HG03045 (cell line): ENCODE data around the gene NEK11.
"Not testable (repeated sequence)": the region's sequence is repeated elsewhere in the genome, so short reads cannot be mapped to it uniquely, and the experiment has no call there.

Experiments used
- ATAC-seq: cut with Tn5 transposase; IDR thresholded peaks from one replicate; pipeline ENCODE4 v1.9.1; 2021; ENCODE audit warnings: mild to moderate bottlenecking, moderate library complexity; ENCODE audit not compliant: unreplicated experiment

The NEK11 gene

DNA sequence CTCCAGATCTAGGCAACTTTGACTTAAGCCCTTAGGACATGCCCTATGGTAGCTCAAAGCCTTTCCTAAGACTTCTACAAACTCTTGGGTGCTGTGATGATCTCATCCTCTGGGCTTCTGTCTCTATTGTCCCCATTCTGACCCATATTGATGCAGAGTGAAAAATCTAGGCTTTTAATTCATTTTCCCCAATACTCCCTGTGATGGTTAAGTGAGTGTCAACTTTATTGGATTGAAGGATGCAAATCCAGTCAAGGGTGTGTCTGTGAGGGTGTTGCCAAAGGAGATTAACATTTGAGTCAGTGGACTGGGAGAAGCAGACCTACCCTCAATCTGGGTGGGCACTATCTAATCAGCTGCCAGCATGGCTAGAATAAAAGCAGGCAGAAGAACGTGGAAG is 257.6 kb downstream of the NEK11 start:
- no peak for ATAC-seq

DNA sequence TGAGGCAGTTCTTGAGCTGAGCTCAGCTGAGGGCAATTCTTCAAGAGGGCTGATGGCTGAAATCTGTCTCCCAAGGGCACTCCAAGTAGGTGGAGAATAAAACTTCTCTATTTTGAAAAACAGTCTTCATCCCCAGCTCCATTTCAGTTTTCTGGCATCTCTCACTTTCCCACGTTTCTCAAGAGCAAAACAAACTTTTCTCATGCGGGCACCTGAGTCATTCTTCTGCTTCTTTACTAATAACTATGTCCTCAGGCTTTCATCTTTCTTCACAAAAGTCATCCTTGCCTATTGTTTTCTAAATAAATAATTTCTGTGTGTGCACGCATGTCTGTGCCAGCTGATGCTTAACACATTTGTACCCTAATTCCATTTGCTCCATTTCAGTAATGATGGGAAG is 258.8 kb downstream of the NEK11 start:
- ATAC-seq = no peak

DNA sequence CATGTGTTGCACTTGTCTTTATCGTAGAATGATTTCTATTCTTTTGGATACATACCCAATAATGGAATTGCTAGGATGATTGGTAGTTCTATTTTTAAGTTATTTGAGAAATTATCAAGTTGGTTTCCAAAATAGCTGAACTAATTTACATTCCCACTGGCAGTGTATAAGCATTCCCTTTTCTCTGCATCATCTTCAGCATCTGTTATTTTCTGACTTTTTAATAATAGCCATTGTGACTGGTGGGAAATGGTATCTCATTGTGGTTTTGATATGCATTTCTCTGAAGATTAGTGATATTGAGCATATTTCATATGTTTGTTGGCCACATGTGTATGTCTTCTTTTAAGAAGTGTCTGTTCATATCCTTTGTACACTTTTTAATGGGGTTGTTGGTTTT is 273.2 kb downstream of the NEK11 start:
- no peak for ATAC-seq

DNA sequence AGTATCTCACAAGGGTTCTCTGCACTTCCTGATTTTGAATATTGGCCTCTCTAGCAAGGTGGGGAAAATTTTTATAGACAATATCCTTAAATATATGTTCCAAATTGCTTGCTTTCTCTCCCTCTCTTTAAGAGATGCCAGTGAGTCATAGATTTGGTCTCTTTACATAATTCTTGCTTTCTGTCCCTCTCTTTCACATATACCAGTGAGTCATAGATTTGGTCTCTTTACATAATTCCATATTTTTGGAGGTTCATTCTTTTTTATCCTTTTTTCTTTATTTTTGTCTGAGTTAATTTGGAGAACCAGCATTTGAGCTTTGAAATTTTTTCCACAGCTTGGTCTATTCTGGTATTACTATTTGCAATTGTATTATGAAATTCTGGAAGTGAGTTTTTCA is 277.2 kb downstream of the NEK11 start:
- ATAC-seq = no peak

DNA sequence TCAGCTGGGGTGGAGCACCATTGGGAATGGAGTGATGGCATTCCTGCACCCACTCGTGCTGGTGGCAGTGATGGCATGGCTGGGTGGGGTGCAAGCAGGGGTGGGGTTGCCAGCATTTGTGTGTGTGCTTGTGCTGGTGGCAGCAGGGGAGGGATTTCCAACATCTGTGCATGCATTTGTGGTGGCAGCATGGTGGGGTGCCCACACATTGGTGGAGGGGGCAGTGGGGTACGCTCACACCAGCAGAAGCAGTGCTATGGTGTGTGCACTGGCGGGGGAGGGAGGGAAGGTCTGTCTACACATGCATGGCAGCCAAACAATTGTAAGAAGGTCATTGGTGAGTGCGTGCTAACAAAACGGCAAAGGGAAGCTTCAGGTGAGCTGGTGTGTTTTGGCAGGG is 278.2 kb downstream of the NEK11 start:
- no peak for ATAC-seq

- no peak for ATAC-seq
These were observed 279.6 kb downstream of the NEK11 start for GRCh38 chr3:131306242-131306641.

DNA sequence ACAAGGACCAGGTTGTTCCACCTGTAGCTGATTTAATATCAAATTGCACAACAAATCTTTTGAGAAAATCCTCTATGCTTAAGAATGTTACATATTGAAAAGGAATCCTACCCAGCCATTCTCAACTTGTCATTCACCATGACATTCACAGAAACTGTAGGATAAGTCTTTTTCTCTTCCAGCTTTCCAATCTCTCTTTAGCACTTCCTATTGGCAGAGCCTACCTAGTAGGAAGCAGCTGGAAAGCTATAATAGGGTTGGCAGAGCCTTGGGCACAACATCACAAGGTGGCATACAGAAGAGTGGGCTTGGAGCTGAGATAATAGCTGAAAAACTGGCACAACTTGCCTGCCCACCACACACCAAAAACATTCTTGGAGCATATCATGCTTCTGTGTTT is 287.6 kb downstream of the NEK11 start:
- ATAC-seq = no peak

- no peak for ATAC-seq
These were observed 288.5 kb downstream of the NEK11 start for GRCh38 chr3:131315162-131315561.

GRCh38 chr3:131317667-131318066 is 291.0 kb downstream of the NEK11 start:
- ATAC-seq = no peak

- ATAC-seq = no peak
These were observed 296.3 kb downstream of the NEK11 start for GRCh38 chr3:131323014-131323413.

DNA sequence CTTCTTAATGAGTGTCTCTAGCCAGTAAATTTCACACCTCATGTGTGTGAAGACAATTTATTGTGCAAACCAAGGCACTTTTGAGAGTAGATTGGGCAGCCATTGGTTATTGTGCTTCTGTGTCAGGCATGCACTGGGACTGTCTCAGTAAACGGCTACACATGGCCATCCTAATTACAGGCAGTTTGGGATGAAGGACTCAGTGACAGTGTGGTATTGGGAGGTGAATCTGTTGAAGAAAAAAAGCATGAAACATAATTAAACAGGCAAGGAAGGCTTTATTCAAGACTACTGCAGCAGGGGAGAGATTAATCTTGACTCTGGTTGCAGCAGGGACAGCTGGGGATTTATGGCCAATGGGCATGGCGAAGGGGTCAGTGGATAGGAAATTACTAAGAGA is 297.1 kb downstream of the NEK11 start:
- no peak for ATAC-seq

DNA sequence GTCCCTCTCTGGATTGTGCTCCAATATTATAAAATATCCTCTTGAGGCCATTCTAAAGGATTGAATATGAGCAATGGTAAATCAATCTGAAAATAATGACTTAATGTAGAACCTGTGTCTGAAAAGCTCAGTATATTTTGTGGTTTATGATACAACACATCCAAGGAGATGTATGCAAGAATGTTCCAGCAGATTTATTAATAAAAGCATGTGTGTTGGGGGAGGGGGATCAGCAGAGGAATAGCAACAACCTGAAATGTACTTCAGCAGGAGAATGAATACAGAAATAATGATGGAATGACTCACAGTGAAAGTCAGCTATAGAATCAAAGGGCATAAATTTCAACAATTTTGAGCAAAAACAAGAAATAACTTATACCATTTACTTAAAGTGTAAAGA is 298.2 kb downstream of the NEK11 start:
- no peak for ATAC-seq

GRCh38 chr3:131326307-131326706 is 299.6 kb downstream of the NEK11 start:
- no peak for ATAC-seq

DNA sequence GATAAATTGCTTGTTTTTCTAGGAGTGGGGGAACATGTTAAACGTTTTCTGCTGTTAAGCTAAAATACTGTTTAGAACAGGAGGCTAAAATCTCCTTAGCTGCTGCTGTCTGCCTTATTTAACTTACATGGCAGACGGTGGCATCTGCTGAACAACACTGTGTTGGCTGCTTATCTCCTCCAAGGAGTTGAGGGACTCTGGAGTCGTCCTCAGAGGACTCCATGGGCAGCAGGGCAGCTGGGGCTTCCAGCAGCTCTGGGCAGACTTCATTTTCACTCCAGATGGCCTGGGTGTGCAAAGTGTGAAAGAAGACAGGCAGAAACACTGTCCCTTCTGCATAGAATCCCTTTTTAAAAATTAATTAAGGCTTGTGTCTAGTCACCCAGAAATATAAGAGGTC is 302.0 kb downstream of the NEK11 start:
- ATAC-seq = no peak

DNA sequence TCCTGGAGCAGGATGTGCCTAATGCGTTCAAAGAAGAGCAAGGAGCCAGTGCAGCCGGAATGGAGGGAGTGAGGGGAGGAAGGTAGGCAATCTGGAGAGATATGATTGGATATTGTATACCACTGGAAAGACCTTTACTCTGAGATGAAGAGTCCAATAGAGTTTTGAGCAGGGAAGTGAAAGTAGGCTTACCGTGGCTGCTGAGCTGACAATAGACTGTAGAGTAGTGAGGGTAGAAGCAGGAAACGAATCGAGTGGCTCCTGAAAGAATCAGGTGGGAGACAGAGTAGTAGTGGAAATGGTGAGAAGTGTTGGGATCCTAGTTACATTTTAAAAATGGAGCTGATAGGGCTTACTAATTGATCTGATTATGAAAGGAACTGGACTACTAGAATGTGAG is 303.1 kb downstream of the NEK11 start:
- ATAC-seq = no peak

DNA sequence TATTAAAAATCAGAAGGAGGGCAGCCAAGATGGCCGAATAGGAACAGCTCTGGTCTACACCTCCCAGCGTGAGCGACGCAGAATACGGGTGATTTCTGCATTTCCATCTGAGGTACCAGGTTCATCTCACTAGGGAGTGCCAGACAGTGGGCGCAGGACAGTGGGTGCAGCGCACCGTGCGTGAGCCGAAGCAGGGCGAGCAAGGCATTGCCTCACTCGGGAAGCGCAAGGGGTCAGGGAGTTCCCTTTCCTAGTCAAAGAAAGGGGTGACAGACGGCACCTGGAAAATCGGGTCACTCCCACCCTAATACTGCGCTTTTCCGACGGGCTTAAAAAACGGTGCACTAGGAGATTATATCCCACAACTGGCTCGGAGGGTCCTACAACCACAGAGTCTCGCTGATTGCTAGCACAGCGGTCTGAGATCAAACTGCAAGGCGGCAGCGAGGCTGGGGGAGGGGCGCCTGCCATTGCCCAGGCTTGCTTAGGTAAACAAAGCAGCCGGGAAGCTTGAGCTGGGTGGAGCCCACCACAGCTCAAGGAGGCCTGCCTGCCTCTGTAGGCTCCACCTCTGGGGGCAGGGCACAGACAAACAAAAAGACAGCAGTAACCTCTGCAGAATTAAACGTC is 304.9 kb downstream of the NEK11 start:
- ATAC-seq = not testable (repeated sequence)

DNA sequence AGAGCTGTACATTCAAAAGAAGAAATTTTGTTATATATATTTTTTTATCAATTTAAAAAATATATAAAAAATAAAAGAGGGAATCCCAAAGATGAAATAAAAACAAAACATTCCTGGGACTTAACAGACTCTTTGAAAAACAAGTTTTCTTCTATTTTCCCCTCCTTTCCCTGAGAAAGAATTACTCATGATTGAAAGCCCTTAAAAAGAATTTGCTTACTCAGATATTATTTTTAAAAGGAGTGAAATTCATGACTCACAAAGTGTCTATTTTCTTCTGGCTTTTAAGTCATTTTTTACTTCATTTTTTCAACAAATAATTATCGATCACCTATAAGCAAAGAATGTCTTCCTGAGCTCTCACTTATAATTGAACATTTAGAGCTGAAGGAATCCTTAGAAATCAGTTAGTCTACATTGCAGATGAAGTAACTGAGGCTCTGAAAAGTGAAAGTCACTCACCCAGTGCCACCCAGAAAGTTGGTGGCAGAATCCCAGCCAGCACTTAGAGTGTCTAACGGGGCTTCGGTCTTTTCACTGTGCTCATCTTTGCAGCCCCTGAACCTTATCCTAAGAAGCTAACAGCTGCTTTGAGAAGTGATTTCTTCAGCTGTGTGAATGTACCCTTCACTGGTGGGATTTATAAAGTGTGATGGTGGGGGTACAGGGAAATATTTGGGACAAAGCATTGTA is 312.4 kb downstream of the NEK11 start:
- no peak for ATAC-seq

- ATAC-seq = no peak
These were observed 315.1 kb downstream of the NEK11 start for GRCh38 chr3:131341761-131342160.

GRCh38 chr3:131348911-131349310 is 322.2 kb downstream of the NEK11 start:
- no peak for ATAC-seq

DNA sequence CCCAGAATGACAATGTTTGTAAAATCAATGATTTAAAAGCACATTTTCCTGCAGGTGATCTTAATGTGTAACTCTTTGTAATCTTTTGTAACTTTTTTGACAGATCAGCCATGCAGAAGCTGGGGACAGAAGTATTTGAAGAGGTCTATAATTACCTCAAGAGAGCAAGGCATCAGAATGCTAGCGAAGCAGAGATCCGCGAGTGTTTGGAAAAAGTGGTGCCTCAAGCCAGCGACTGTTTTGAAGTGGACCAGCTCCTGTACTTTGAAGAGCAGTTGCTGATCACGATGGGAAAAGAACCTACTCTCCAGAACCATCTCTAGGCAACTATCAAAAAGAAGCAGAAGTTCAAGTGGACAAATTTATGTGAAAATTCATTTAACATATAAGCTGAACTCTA is 322.8 kb downstream of the NEK11 start:
- no peak for ATAC-seq

DNA sequence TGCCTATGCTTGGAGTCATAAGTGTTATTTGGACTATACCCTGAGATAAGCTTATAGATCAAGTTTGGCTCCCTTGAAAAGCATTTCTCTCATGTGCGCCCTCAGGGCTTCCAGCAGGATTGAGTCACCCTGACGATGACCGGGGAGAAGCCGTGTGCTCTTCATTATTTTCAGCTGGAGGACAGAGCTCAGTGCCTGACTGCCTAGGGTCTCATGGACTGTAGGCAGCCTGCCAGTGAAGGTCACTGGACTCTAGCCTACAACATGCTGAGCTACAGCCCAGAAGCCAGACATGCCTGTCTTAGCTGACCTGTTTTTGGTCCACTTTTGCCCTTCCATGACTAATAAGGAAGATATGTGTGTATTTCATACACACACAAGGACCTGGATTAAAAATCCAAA is 323.3 kb downstream of the NEK11 start:
- no peak for ATAC-seq

- ATAC-seq = no peak
These were observed 323.8 kb downstream of the NEK11 start for GRCh38 chr3:131350506-131350905.
